ENCODE measurements around the gene NTM.

DNA sequence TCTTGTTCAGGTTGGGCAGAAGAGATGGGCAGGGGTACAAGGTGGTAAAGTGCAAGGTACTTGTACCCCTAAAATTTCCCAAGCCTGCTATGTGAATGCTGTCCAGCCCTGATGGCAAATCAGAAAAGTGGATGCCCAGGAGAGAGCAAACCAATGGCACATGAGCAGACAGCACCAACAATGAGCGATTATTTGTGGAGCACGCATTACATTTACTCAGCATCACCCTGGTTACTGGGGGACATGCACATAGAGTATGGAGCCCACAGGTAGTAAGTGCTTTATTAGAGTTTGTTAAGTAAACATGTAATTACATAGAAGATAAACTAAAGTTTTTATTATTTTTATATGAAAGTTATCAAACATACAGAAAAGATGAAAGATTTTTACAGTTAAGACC is 165.7 kb downstream of the NTM start:
- TF ChIP-seq EZH2 (IDR thresholded peaks at IDR 0.05; ENCODE audit: borderline replicate concordance): no peak
- TF ChIP-seq, protein P1, sequence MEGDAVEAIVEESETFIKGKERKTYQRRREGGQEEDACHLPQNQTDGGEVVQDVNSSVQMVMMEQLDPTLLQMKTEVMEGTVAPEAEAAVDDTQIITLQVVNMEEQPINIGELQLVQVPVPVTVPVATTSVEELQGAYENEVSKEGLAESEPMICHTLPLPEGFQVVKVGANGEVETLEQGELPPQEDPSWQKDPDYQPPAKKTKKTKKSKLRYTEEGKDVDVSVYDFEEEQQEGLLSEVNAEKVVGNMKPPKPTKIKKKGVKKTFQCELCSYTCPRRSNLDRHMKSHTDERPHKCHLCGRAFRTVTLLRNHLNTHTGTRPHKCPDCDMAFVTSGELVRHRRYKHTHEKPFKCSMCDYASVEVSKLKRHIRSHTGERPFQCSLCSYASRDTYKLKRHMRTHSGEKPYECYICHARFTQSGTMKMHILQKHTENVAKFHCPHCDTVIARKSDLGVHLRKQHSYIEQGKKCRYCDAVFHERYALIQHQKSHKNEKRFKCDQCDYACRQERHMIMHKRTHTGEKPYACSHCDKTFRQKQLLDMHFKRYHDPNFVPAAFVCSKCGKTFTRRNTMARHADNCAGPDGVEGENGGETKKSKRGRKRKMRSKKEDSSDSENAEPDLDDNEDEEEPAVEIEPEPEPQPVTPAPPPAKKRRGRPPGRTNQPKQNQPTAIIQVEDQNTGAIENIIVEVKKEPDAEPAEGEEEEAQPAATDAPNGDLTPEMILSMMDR (IDR thresholded peaks at IDR 0.05; ENCODE audit: poor library complexity): no peak

All from hepatocyte (in vitro differentiated cells).